Measurements from ENCODE around the gene PTRHD1.

PTRHD1 gene

DNA sequence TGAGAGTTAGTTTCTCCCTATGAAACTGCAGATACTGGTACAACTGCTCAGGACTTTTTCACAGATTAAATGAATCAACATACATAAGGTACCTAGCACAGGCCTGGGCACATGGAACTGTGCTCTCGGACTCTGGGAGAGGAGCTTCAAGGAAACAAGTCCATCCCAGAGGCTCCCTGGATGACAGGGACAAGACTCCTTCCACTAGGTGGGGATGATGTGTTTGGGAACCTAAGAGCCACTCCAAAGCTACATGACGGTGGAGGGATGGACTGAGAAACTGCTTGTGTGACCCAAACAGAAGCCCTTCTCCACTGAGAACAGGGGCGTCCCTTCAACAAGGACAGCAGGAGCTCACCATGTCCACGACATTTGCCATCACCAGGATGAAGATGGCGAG is 37.2 kb upstream of the PTRHD1 start:
- no peak for DNase-seq (ENCODE audit: low spot score)

DNA sequence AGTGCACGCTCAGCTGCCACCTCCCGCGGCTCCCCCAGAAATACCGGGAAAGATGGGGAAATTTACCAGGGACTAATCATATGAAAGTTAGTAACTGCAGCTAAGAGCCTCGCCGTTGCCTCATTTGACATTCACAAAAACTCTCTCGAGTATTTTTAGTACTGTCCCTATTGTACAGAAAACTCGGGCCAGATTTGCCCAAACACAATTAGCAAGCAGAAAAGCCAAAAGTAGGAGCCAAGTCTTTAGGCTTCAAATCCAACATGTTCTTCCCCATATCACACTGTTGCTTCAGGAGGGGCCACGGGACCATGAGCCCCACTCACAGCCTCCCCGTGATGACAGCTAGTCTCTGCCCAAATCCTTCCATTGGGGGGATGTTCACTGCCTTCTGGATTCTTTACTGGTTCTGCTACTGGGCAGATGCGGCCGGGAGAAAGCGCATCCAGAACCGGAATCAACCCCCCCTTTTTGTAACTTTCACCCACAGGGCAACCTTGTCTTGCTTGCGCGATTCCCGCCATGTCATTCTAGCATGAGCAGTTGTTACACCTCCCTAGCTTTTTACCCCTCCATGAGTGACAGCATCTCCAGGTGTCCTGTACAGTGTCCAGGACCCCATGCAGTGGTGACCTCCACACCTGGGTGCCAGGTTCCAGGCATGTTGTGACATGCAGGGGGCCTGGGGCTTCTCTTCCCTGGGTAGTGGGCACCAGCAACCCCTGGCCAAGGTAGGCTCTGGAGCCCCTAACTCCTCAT is 35.2 kb upstream of the PTRHD1 start:
- DNase-seq (ENCODE audit: low spot score), result no peak

GRCh38 chr2:24827321-24828237 is 34.4 kb upstream of the PTRHD1 start:
- peak; percentile 83 for DNase-seq (ENCODE audit: low spot score)

GRCh38 chr2:24826773-24827145 is 33.6 kb upstream of the PTRHD1 start:
- no peak for DNase-seq (ENCODE audit: low spot score)

GRCh38 chr2:24825883-24826772 is 32.9 kb upstream of the PTRHD1 start:
- DNase-seq (ENCODE audit: low spot score), result no peak

DNA sequence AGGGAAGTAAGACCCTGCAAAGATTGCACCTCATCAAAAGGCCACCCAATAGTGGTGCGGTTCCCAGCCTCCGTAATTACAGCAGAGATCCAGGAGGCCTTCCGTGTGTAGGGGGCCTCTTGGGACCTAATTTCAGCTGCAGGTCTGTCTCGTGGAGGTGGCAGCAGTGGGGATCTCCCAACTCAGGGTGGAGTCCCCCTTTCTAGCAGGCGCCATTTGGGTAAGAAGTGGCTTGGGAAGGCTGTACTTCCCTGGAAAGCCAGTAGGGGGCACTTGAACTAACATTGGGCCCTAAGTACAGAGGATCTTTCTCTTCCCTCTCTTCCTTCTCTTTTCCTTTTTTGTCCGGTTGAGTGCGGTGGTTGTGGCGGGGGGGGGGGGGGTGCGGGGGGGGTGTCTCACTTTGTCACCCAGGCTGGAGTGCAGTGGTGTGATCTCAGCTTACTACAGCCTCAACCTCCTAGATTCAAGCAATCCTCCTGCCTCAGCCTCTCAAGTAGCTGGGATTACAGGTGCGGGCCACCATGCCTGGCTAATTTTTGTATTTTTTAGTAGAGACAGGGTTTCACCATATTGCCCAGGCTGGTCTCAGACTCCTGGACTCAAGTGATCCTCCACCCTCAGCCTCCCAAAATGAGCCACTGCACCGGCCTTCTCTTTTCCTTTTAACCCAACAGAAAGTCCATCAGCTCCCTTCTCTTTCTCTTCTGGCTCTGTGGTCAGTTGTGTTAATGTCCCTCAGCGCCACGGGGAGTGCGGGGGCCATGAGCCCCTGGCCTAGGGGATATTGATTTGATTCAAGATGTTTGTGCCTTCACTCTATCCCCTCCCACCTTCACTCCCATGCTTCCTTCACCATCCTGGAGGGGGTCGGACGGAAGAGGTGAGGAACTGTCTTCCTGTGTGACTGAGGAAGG is 32.0 kb upstream of the PTRHD1 start:
- no peak for DNase-seq (ENCODE audit: low spot score)

- DNase-seq (ENCODE audit: low spot score), result no peak
Measured at GRCh38 chr2:24824071-24824588, 30.9 kb upstream of the PTRHD1 start.

DNA sequence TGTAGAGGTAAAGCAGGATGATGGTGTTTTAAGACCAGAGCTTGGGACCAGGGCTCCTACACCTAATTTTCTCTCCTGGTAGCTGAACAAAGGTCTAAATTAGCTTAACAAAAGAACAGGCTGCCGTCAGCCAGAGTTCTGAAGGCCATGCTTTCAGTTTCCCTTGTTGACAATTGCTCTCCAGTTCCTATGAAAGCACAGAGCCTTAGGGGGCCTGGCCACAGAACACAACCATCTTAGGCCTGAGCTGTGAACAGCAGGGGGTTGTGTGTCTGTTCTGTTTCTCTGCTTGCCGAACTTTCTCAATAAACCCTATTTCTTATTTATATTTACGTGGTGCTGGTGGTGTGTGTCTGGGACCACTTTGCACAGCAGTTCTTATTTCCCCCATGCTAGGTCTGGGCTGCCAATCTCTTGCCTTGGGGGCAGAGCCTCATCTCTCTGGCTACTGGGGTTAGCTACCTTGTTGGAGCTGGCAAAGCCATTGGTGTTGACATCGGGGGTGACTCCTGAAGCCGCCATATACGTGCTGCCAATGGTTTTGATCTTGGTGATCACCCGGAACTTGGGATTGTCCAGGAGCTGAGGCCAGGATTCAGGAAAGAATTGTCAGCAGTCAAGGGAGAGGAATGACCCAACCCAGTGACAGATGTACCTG is 29.0 kb upstream of the PTRHD1 start:
- no peak for DNase-seq (ENCODE audit: low spot score)

DNA sequence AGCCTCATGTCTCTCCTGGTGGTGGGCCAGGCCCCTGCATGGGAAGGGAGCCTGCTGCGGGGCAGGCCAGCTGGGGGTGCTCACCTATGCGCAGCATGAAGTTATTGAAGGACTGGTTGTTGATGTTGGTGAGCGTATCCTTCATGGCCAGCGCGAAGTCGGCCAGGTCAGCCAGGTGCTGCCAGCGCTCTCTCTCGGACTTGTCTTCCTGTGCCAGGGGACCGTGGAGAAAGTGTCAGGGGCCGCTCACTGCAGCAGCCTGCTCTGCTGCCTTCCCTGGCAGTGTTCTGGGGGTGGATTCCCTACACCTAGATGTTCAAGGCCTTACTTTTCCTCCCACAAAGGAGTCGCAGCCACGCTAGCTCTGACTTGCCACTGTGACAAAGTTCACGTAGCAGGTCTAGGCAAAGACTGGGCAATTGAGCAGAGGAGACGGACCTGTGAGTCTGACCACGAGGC is 28.3 kb upstream of the PTRHD1 start:
- DNase-seq (ENCODE audit: low spot score), result no peak

DNA sequence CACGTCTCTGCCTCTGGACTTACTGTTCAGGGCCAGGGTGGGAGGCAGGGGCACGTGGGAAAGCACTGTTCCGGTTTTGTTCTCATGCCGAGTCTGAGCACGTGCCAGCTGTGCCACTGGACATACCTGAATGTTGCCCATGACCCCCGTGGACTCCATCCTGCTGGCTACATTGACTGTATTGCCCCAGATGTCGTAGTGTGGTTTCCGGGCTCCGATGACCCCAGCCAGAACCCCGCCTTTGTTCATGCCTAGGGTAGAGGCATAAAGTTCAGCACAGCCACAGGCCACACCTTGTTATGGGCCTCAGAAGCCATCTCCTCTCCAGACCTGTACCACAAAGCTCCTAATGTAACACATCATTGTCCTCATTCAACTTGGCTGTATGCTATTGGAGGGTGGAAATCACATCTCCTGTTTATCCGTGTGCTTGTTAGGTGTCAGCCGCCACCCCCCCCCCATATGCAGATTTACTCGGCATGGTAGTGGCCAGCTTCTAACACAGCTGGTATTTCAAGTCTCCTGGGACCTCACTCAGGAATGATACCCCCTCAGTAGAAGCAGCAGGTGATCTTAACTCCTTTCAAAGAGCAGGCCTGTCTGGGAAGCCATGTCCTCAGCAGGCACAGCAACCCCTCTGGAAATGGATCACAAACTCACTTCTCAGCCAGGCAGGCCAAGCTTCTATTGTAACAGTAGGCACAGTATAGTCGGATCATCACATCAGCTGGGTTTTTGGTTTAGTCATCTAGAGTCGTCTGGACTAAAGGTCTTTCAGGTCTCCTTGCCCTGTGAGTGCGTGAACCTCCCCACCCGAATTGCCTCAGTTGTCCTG is 27.6 kb upstream of the PTRHD1 start:
- DNase-seq (ENCODE audit: low spot score), result no peak

DNA sequence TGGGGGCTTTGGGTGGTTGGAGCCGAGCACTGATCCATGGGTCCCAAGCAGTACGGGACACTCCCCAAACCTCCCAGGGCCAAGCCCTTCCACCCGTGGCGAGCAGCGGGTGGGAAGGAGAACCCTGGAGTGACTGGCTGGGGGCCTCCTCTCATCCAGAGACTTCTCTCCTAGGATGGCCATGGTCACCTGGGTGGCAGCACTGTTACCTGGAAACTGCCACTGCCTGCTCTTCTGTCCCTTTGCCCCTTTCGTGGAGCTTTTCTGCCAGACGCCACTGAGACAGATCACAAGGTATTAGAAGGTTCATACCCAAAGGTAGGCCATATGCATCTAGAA is 27.0 kb upstream of the PTRHD1 start:
- DNase-seq (ENCODE audit: low spot score), result no peak

DNA sequence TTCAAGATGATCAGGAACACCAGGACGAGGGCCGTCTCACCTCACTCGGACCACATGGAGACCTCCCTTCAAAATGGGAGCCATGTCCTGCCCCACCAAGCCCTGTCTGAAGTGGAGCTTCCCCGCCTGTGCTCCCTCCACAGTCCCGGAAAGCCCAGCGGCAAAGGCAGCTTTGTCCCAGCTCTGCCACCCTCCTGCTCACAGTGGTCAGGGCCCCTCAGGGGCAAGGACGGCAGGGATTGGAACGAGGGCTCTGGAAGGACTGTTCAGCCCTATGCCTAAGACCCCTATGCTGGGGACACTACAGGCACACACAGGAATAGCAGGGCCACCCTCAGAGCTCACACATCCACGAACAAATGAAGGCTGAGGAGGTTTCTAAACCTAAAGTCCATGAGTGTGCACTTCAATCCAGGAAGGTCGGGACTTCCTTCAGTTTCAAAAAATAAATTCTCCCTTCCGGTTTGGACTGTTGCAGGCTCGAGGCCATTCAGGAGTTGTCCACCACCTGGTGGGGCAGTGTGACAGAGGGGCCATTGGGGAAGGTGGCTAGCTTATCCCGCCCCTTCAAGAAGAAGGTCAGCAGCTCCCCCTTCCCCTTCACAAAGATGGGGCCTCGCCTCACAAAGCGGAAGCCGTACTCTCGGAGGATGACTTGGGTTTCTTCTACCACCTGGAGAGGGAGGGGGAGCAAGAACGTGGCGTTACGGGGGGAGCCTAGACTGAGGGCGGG is 26.4 kb upstream of the PTRHD1 start:
- DNase-seq (ENCODE audit: low spot score), result no peak

DNA sequence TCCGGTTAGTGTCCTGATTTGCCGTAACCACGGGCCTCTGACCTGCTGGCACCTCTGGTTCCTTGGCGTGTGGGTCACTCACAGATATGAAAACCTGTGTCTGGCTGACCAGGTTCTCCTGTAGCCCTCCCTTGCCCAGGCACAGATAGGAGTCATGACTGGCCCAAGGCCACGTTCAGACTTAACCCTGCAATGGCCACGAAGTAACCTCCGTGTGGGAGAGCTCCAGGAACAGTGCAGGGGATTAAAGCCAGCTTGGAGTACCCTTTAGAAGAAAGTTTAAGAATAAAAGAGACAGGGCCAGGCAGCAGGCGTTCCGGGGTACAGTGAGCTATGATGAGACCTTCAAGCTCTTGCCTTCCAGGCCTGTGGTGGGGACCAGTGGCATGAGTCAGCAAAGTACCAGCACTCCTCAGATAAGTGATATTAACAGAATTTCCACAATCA is 25.6 kb upstream of the PTRHD1 start:
- DNase-seq (ENCODE audit: low spot score), result no peak

GRCh38 chr2:24816884-24817283 is 23.7 kb upstream of the PTRHD1 start:
- DNase-seq (ENCODE audit: low spot score), result peak; percentile 56

- DNase-seq (ENCODE audit: low spot score), result no peak
Measured at GRCh38 chr2:24816404-24816803, 23.2 kb upstream of the PTRHD1 start.

DNA sequence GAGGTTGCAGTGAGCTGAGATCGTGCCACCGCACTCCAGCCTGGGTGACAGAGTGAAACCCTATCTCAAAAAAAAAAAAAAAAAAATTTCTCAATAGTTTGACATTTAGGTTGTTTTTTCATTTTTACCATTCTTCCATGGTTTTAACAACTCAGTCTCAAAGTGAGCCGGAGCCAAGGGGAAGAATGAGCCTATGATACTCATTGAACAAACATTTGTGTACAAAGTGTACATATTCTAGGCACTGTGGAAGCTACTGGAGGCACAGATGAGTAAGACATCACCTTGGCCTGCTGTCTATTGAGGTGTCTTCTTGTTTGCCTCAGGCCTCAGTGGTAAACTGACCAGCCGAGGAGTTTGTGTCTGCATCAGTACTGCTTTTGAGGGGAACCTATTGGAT is 22.0 kb upstream of the PTRHD1 start:
- DNase-seq (ENCODE audit: low spot score), result no peak

DNA sequence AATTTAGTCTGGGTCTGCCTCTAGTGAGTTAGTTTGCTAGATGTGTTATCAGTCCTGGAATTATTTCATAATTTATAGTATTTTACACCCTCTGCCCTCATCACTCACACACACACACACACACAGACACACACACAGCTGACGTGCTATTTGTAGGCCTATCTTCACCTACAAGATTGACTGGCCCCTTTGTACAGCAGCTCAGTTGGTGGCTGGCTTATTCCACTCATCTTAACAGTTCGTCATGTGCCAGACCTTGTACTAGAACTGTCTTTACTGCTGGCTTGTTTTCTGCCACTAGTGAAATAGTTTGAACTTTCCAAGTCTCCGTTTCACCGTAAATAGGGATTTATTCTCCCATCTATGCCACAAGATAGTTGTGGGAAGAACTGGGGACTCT is 21.3 kb upstream of the PTRHD1 start:
- no peak for DNase-seq (ENCODE audit: low spot score)

- no peak for DNase-seq (ENCODE audit: low spot score)
Measured at GRCh38 chr2:24813691-24814137, 20.5 kb upstream of the PTRHD1 start.

All from RKO (cell line).